ENCODE data around the gene BHLHE23.

BHLHE23 gene

GRCh38 chr20:62963614-62964397 lies 43.0 kb downstream of the BHLHE23 start:
- no peak overlapping the region for H2AFZ ChIP-seq
- TF ChIP-seq CTCF (IDR thresholded peaks at IDR 0.05) = no peak
- H3K9ac ChIP-seq = no peak overlapping the region
- H3K27me3 ChIP-seq (ENCODE audit: control insufficient read depth, insufficient read depth, low read length) = no peaks in the 10 kb centered on the region
- H3K4me2 ChIP-seq (ENCODE audit: low read length) = no peak overlapping the region
- no peaks in the 10 kb centered on the region for H3K4me1 ChIP-seq
- H3K27ac ChIP-seq = no peak overlapping the region
- no peak overlapping the region for H3K4me3 ChIP-seq (ENCODE audit: low read depth, low read length)
- H3K79me2 ChIP-seq = no peaks in the 10 kb centered on the region
- H3K9me3 ChIP-seq (ENCODE audit: control insufficient read depth, low read length) = no peaks in the 10 kb centered on the region
- H3K36me3 ChIP-seq (ENCODE audit: control insufficient read depth, insufficient read depth, low read length) = no peaks in the 10 kb centered on the region

- no peaks in the 10 kb centered on the region for H3K36me3 ChIP-seq (ENCODE audit: control insufficient read depth, insufficient read depth, low read length)
- TF ChIP-seq CTCF (IDR thresholded peaks at IDR 0.05) = no peak
- no peak overlapping the region for H3K4me2 ChIP-seq (ENCODE audit: low read length)
Measured at GRCh38 chr20:62962891-62963613, 43.7 kb downstream of the BHLHE23 start.

GRCh38 chr20:62962221-62962879 lies 44.4 kb downstream of the BHLHE23 start:
- Histone ChIP-seq H3K4me1 (no peaks in the 10 kb centered on the region), H2AFZ (no peak overlapping the region), H3K27ac (no peak overlapping the region), H3K27me3 (ENCODE audit: control insufficient read depth, insufficient read depth, low read length) (no peaks in the 10 kb centered on the region), H3K4me2 (ENCODE audit: low read length) (no peak overlapping the region), H3K4me3 (ENCODE audit: low read depth, low read length) (no peak overlapping the region), H3K79me2 (no peaks in the 10 kb centered on the region), H3K9me3 (ENCODE audit: control insufficient read depth, low read length) (no peaks in the 10 kb centered on the region), H3K36me3 (ENCODE audit: control insufficient read depth, insufficient read depth, low read length) (no peaks in the 10 kb centered on the region), H3K9ac (no peak overlapping the region)
- TF ChIP-seq CTCF (IDR thresholded peaks at IDR 0.05) = no peak

More at GRCh38 chr20:62962891-62963613, 43.7 kb downstream of the BHLHE23 start:
- Histone ChIP-seq H3K27ac (no peak overlapping the region), H3K9me3 (ENCODE audit: control insufficient read depth, low read length) (no peaks in the 10 kb centered on the region), H3K9ac (no peak overlapping the region), H3K27me3 (ENCODE audit: control insufficient read depth, insufficient read depth, low read length) (no peaks in the 10 kb centered on the region), H3K4me1 (no peaks in the 10 kb centered on the region), H3K4me3 (ENCODE audit: low read depth, low read length) (no peak overlapping the region), H2AFZ (no peak overlapping the region), H3K79me2 (no peaks in the 10 kb centered on the region)

GRCh38 chr20:62961799-62962198 lies 45.0 kb downstream of the BHLHE23 start:
- no peaks in the 10 kb centered on the region for H3K4me1 ChIP-seq
- no peak overlapping the region for H2AFZ ChIP-seq
- no peak overlapping the region for H3K4me3 ChIP-seq (ENCODE audit: low read depth, low read length)
- no peak overlapping the region for H3K4me2 ChIP-seq (ENCODE audit: low read length)
- H3K27me3 ChIP-seq (ENCODE audit: control insufficient read depth, insufficient read depth, low read length) = no peaks in the 10 kb centered on the region
- H3K79me2 ChIP-seq = no peaks in the 10 kb centered on the region
- no peaks in the 10 kb centered on the region for H3K9me3 ChIP-seq (ENCODE audit: control insufficient read depth, low read length)
- TF ChIP-seq CTCF (IDR thresholded peaks at IDR 0.05) = no peak
- no peak overlapping the region for H3K27ac ChIP-seq
- no peaks in the 10 kb centered on the region for H3K36me3 ChIP-seq (ENCODE audit: control insufficient read depth, insufficient read depth, low read length)
- H3K9ac ChIP-seq = no peak overlapping the region
